Left lung (tissue), 10 donors: Measurements from ENCODE around the gene ARHGEF4. TPM values are rescaled to one million over a fixed set of nuclear protein-coding genes. Genes with fewer than 3 reads are reported as not detected.

Experiments
- ATAC-seq: fragments of 200-7000 bp; cut with Tn5 transposase; one replicate; pipeline ENCODE4 v1.9.1; 2020; ENCODE audit warnings: moderate library complexity
- DNase-seq, 4 donors: peaks; one replicate each; pipeline ENCODE4 v3.0.0-alpha.2; 2013 to 2020
- H3K27ac ChIP-seq, 2 donors: fragments of 200-600 bp; sonication (generic) in 1 of 2; one replicate each; pipeline versions ENCODE4 v1.5.0 to v1.8.0; 2020 to 2021
- H3K27me3 ChIP-seq, 2 donors: fragments of 200-600 bp; sonication (generic) in 1 of 2; one replicate each; pipeline versions ENCODE4 v1.5.0 to v1.8.0; 2020 to 2021
- H3K36me3 ChIP-seq, 2 donors: fragments of 200-600 bp; sonication (generic) in 1 of 2; one replicate each; pipeline versions ENCODE4 v1.5.0 to v1.8.0; 2020 to 2021
- H3K4me1 ChIP-seq, 2 donors: fragments of 200-600 bp; one replicate each; pipeline ENCODE4 v1.8.0; 2021
- H3K4me3 ChIP-seq, 2 donors: fragments of 200-600 bp; sonication (generic) in 1 of 2; one replicate each; pipeline versions ENCODE4 v1.5.0 to v1.8.0; 2020 to 2021; ENCODE audit warnings: mild to moderate bottlenecking in 1 of 2
- H3K9me3 ChIP-seq, 2 donors: fragments of 200-600 bp; sonication (generic) in 1 of 2; one replicate each; pipeline versions ENCODE4 v1.5.0 to v1.8.0; 2020 to 2021
- intact Hi-C, 2 donors: fragments of 100-400 bp; cut with DNase I; formaldehyde crosslinking; loops; one replicate each; pipeline versions ENCODE4 v1.11.2 to v1.14.2; 2022
- polyA plus RNA-seq, 6 donors: library from polyadenylated mRNA; unstranded; fragments of 120-200 nt; gene quantifications; one replicate each; pipeline ENCODE4 v1.2.1, GENCODE V29; 2013; ENCODE audit not compliant: insufficient read length in 6 of 6
- total RNA-seq, 2 donors: library from RNA; stranded (reverse); fragmentation: NEBNext Ultra II Directional; extraction: Animal tissue kit (Norgen Biotek cat#: 25700); gene quantifications; one replicate each; pipeline ENCODE4 v1.2.1, GENCODE V29; 2021
- TF ChIP-seq, protein P1 (sequence below), 2 donors: fragments of 200-600 bp; sonication (generic) in 1 of 2; IDR thresholded peaks; one replicate each; pipeline versions ENCODE4 v1.5.0 to v1.8.0; 2021; ENCODE audit warnings: antibody characterized with exemption in 2 of 2
- donor health status: DM: no; HTN: yes; CAD: no.
- donor health status: DM: no; HTN: no; CAD: no.

The ARHGEF4 gene
- total and polyA plus RNA-seq, 8 donors: 1.7 to 4.3 (median 2.8) TPM

DNA sequence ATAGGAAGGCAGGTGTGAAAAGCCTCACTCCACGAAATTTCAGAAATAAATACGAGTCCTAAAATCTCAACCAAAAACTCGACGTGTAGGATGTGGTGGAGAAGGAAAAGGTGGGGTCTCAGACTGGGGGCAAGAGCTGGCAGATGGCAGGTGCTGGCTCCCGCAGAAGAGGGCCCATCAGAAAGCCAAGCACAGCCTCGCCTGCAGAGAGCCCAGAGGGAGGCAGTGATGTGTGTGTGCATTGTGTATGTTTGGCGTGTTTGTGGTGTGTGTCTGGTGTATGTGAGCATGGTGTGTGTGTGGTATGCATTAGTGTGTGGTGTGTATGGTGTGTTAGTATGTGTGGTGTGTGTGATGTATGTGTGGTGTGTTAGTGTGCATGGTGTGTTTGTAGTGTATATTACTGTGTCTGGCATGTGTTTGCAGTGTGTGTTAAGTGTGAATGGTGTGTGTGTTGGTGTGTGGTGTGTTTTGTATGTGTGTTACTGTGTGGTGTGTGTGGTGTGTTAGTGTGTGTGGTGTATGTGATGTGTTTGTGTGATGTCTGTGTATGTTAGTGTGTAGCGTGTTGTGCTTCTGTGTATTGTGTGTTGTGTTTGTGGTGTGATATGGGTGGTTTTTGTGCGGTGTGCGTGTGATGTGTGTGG lies 140.0 kb downstream of the ARHGEF4 start:
- Histone ChIP-seq H3K4me3 (no peak overlapping the region), H3K4me1 (no peaks in the 10 kb centered on the region), H3K36me3 (no peaks in the 10 kb centered on the region), H3K9me3 (peaks cover 0 to 8% of the 10 kb centered on the region in 2 donors), H3K27me3 (no peaks in the 10 kb centered on the region), H3K27ac (no peak overlapping the region)
- ATAC-seq (no peak), DNase-seq (no peak)
- intact Hi-C loops: no loop called here
- TF ChIP-seq, protein P1, sequence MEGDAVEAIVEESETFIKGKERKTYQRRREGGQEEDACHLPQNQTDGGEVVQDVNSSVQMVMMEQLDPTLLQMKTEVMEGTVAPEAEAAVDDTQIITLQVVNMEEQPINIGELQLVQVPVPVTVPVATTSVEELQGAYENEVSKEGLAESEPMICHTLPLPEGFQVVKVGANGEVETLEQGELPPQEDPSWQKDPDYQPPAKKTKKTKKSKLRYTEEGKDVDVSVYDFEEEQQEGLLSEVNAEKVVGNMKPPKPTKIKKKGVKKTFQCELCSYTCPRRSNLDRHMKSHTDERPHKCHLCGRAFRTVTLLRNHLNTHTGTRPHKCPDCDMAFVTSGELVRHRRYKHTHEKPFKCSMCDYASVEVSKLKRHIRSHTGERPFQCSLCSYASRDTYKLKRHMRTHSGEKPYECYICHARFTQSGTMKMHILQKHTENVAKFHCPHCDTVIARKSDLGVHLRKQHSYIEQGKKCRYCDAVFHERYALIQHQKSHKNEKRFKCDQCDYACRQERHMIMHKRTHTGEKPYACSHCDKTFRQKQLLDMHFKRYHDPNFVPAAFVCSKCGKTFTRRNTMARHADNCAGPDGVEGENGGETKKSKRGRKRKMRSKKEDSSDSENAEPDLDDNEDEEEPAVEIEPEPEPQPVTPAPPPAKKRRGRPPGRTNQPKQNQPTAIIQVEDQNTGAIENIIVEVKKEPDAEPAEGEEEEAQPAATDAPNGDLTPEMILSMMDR (IDR thresholded peaks at IDR 0.05): no peak

DNA sequence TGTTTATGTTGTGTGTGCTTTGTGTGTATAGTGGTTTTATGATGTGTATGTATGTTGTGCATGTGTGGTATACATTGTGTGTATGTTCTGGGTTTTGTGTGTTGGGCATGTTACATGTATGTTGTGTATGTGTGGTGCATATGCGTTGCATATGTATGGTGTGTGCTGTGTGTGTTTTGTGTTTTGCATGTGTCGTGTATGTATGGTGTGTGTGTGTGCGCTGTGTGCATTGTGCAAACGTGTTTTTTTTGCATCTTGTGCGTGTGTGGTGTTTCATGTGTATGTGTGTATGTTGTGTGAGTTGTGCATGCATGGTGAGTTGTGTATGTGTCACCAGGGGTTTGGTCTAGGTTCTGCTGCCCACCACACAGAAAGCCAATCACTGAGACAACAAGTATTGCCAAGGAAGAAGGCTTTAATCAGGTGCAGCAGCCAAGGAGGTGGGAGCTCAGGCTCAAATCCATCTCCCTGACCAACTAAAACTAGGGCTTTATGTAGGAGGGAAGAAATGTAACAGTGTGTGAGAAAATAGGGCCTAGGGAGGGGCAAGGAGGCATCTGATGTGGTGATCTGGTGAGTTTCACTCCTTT lies 140.8 kb downstream of the ARHGEF4 start:
- Histone ChIP-seq H3K27ac (no peak overlapping the region), H3K27me3 (no peaks in the 10 kb centered on the region), H3K4me3 (no peak overlapping the region), H3K36me3 (no peaks in the 10 kb centered on the region), H3K4me1 (no peaks in the 10 kb centered on the region), H3K9me3 (peaks cover 0 to 8% of the 10 kb centered on the region in 2 donors)
- ATAC-seq (no peak), DNase-seq (no peak)
- TF ChIP-seq, protein P1 (IDR thresholded peaks at IDR 0.05): no peak
- intact Hi-C loops: no loop called here

DNA sequence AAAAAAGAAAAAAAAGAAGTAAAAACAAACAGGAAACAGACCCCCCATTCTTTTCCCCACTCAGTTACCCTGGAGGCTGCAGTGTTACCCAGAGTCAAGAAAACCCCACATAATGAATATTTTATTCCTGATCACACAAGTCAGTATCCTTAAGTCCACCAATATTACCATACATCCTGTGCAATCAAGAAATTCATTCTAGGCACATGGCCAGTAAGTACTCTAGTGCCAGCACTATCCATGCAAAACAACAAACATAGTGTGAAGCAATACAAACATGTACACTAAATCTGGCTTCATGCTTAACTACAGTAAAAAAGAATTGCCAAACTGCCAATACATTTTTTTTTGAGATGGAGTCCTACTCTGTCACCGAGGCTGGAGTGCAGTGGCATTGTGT lies 145.0 kb downstream of the ARHGEF4 start:
- no peak overlapping the region for H3K27ac ChIP-seq
- no peaks in the 10 kb centered on the region for H3K27me3 ChIP-seq
- no peak for DNase-seq
- H3K36me3 ChIP-seq: no peaks in the 10 kb centered on the region
- TF ChIP-seq, protein P1 (IDR thresholded peaks at IDR 0.05): no peak
- peaks cover 0 to 4% of the 10 kb centered on the region in 2 donors for H3K4me1 ChIP-seq
- no peak for ATAC-seq
- intact Hi-C loops: no loop called here
- peaks cover 0 to 8% of the 10 kb centered on the region in 2 donors for H3K9me3 ChIP-seq
- no peak overlapping the region for H3K4me3 ChIP-seq

DNA sequence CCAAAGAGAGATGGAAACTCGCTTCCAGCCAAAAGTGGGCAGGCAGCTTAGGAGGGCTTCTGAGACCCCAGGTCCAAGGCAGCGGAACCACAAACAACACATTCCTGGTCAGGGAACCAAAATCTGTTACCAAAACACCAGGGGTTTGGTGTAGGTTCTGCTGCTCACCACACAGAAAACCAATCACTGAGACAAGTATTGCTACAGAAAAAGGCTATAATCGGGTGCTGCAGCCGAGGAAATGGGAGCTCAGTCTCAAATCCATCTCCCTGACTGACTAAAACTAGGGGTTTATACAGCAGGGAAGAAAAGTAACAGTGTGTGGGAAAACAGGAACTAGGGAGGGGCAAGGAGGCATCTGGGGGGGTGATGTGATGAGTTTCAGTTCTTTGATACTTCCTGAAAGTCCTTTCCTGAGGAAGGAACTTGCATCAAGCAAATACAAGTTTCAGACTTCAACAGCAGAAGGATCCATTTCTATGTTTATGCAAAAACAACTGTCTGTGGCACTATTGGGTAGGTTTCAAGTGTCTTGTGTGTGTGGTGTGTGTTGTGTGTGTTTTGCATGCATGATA lies 148.6 kb downstream of the ARHGEF4 start:
- Histone ChIP-seq H3K36me3 (no peaks in the 10 kb centered on the region), H3K4me3 (no peak overlapping the region), H3K27me3 (no peaks in the 10 kb centered on the region), H3K27ac (peak overlapping the region in 1 of 2 donors; percentile 37), H3K4me1 (peaks cover 0 to 4% of the 10 kb centered on the region in 2 donors), H3K9me3 (no peaks in the 10 kb centered on the region)
- intact Hi-C loops: no loop called here
- TF ChIP-seq, protein P1 (IDR thresholded peaks at IDR 0.05): no peak
- DNase-seq (no peak), ATAC-seq (no peak)

DNA sequence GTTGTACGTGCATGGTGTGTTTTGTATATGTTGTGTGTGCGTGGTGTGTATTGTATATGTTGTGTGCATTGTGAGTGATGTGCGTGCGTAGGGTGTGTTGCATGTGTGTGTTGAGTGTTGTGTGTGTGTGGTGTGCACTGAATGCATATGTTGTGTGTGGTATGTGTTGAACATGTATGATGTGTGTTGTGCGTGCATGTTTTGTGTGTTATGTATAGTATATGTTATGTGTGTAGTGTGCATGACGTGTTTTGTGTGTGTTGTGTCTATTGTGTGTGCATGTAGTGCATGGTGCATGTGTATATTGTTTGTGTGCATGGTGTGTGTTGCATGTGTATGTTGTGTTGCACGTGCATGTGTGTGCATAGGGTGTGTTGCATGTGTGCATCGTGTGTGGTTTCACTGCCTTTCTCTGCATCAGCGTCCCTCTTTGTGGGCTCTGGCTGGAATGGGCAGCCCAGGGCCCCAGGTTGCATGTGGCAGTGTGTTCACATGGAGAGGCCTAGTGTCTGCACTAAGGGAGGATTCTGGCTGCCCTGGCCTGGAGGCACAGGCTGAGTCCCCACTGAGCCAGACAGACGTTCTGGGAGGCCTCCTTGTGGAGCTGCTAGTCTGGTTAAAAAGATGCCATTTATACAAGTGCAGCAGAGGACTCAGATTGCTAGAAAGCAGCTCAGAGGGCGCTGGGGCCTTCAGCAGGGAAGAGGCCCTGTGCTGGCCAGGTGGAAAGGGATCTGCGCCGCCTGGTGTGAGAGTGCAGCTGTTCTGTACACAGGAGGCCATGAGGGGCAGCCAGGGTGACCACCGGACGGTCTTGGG lies 149.3 kb downstream of the ARHGEF4 start:
- Histone ChIP-seq H3K9me3 (no peaks in the 10 kb centered on the region), H3K27ac (peak overlapping the region in 1 of 2 donors; percentile 37), H3K4me1 (peaks cover 0 to 4% of the 10 kb centered on the region in 2 donors), H3K36me3 (no peaks in the 10 kb centered on the region), H3K27me3 (no peaks in the 10 kb centered on the region), H3K4me3 (no peak overlapping the region)
- no peak for ATAC-seq
- TF ChIP-seq, protein P1 (IDR thresholded peaks at IDR 0.05): no peak
- intact Hi-C loops: no loop called here
- DNase-seq: no peak
